SK-N-SH treated with all-trans-retinoic acid at 6 μM for 48 hours (cell line): Measurements from ENCODE around the gene ALDOA.

ENCODE experiments used
- BACH2 ChIP-seq: fragments of 250-450 bp; sonication (Bioruptor Pico); IDR thresholded peaks from 2 replicates; pipeline ENCODE4 v1.9.0; 2021; ENCODE audit warnings: mild to moderate bottlenecking, borderline replicate concordance
- ESRRG ChIP-seq: fragments of 250-450 bp; sonication (Bioruptor Pico); IDR thresholded peaks from 2 replicates; pipeline ENCODE4 v1.6.1; 2021; ENCODE audit warnings: mild to moderate bottlenecking
- PPARA ChIP-seq: fragments of 250-450 bp; sonication (Bioruptor Pico); IDR thresholded peaks from 2 replicates; pipeline ENCODE4 v1.5.0; 2020; ENCODE audit warnings: mild to moderate bottlenecking, borderline replicate concordance
- RARB ChIP-seq: fragments of 250-450 bp; sonication (Bioruptor Pico); IDR thresholded peaks from 2 replicates; pipeline ENCODE4 v1.8.0; 2021; ENCODE audit warnings: mild to moderate bottlenecking, moderate library complexity
- SNAI2 ChIP-seq: fragments of 250-450 bp; sonication (Bioruptor Pico); IDR thresholded peaks from 2 replicates; pipeline ENCODE4 v1.5.0; 2020; ENCODE audit warnings: mild to moderate bottlenecking, moderate library complexity
- TOX ChIP-seq: fragments of 250-450 bp; sonication (Bioruptor Pico); IDR thresholded peaks from 2 replicates; pipeline ENCODE4 v1.8.0; 2021; ENCODE audit warnings: mild to moderate bottlenecking, moderate library complexity, borderline replicate concordance
- ZNF70 ChIP-seq: fragments of 450-650 bp; formaldehyde crosslinking; IDR thresholded peaks from 2 replicates; pipeline ENCODE4 v1.5.0; 2020; ENCODE audit warnings: mild to moderate bottlenecking, moderate library complexity
- TF ChIP-seq, protein P1 (sequence below): fragments of 250-450 bp; sonication (Bioruptor Pico); IDR thresholded peaks from 2 replicates; pipeline ENCODE4 v1.8.0; 2021; ENCODE audit warnings: low read depth, mild to moderate bottlenecking, moderate library complexity, borderline replicate concordance
- TF ChIP-seq, protein P2 (sequence below): fragments of 250-450 bp; sonication (Bioruptor Pico); IDR thresholded peaks from 2 replicates; pipeline ENCODE4 v1.5.1; 2020; ENCODE audit warnings: low read depth, mild to moderate bottlenecking, moderate library complexity

DNA sequence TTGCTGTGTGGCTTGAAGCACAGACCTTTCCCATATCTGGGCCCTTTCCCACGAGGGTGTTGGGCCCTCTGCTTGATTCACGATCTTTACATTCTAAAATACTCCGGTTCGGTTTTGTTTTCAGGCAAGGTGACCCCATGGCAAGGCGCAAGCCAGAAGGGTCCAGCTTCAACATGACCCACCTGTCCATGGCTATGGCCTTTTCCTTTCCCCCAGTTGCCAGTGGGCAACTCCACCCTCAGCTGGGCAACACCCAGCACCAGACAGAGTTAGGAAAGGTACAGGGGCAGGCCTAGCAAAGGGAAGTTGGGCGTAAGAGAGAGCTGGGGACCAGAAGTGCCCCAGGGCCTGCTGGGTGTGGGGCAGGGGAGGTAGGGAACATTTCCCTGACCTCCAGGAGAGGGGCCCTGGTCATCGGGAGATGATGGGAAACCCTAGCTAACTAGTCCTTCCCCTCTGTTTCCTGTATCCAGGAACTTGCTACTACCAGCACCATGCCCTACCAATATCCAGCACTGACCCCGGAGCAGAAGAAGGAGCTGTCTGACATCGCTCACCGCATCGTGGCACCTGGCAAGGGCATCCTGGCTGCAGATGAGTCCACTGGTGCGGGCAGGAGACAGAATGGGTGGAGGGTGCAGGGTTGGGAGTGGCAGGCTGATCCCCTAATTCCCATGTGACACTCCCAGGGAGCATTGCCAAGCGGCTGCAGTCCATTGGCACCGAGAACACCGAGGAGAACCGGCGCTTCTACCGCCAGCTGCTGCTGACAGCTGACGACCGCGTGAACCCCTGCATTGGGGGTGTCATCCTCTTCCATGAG is 1.4 kb downstream of the ALDOA start:
- no peak for TF ChIP-seq BACH2 (CRISPR knock-in tag)
- no peak for TF ChIP-seq SNAI2 (CRISPR knock-in tag)
- no peak for TF ChIP-seq ZNF70 (CRISPR knock-in tag)
- TF ChIP-seq, protein P1, sequence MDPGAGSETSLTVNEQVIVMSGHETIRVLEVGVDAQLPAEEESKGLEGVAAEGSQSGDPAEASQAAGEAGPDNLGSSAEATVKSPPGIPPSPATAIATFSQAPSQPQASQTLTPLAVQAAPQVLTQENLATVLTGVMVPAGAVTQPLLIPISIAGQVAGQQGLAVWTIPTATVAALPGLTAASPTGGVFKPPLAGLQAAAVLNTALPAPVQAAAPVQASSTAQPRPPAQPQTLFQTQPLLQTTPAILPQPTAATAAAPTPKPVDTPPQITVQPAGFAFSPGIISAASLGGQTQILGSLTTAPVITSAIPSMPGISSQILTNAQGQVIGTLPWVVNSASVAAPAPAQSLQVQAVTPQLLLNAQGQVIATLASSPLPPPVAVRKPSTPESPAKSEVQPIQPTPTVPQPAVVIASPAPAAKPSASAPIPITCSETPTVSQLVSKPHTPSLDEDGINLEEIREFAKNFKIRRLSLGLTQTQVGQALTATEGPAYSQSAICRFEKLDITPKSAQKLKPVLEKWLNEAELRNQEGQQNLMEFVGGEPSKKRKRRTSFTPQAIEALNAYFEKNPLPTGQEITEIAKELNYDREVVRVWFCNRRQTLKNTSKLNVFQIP (CRISPR knock-in tag): no peak
- TF ChIP-seq ESRRG (CRISPR knock-in tag): no peak
- TF ChIP-seq RARB (CRISPR knock-in tag): no peak
- TF ChIP-seq, protein P2, sequence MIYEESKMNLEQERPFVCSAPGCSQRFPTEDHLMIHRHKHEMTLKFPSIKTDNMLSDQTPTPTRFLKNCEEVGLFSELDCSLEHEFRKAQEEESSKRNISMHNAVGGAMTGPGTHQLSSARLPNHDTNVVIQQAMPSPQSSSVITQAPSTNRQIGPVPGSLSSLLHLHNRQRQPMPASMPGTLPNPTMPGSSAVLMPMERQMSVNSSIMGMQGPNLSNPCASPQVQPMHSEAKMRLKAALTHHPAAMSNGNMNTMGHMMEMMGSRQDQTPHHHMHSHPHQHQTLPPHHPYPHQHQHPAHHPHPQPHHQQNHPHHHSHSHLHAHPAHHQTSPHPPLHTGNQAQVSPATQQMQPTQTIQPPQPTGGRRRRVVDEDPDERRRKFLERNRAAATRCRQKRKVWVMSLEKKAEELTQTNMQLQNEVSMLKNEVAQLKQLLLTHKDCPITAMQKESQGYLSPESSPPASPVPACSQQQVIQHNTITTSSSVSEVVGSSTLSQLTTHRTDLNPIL: no peak
- no peak for TF ChIP-seq TOX
- TF ChIP-seq PPARA: no peak
